HG02763 (cell line): Measurements from ENCODE around the gene ZFYVE19.

ENCODE experiments used
- ATAC-seq: cut with Tn5 transposase; IDR thresholded peaks from one replicate; pipeline ENCODE4 v1.9.1; 2021; ENCODE audit warnings: mild to moderate bottlenecking, moderate library complexity; ENCODE audit not compliant: unreplicated experiment

The ZFYVE19 gene

GRCh38 chr15:40807028-40807887 lies at the start of gene ZFYVE19, which contains the start of gene DNAJC17:
Gene ZFYVE19, plus strand, starts transcription at chr15:40807089. Its CDS starts 501 bp downstream, at chr15:40807590.
Gene DNAJC17, minus strand, starts transcription at chr15:40807473. Its CDS starts 27 bp downstream, at chr15:40807446.
- ATAC-seq = peak; percentile 94

GRCh38 chr15:40759961-40760360 lies 46.9 kb upstream of the ZFYVE19 start:
- no peak for ATAC-seq

- no peak for ATAC-seq
These were observed 43.7 kb upstream of the ZFYVE19 start for GRCh38 chr15:40762919-40763800.

DNA sequence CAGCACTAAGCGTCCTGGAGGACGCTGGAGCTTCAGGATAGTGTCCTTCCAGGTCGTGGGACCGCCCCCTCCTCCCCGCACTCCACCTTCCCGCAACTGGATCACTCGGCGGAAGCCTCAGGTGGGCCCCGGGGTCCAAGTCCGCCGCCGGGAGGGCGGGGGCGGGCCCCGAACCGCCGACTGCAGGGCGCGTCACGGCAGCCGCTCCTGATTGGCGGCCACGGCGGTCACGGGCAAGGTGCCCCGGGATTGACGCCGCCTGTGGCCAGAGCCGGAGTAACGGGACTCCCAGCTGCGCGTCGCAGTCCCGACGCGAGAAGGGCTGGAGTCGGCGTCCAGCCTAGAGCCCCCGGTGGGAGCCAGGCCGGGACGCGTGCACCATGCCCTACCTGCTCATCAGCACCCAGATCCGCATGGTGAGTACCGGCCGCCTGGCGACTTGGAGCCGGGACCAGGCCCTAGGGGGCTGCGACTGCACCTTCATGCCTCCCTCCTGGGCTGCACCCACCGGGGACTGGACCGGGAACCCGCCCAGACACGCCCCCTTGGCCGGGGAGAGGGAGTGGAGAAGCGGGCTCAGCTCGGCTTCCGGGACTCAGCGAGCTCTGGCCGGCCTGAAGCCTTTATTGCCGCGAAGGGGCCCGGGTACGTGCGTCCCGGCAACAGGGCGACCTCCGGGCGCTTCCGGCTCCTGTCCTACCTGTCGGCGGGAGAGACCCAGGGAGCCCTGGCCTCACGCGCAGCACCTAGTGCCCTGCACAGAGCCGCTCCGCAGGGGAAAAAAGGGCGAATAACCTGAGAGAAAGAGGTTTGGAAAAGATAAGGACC lies 42.9 kb upstream of the ZFYVE19 start, which contains the start of gene GCHFR:
Gene GCHFR (plus strand): TSS at position 268 of the 828 bp plus-strand sequence. CDS start 113 bp downstream, at position 381.
- peak; percentile 43 for ATAC-seq

- ATAC-seq = no peak
These were observed 42.2 kb upstream of the ZFYVE19 start for GRCh38 chr15:40764629-40765103.

DNA sequence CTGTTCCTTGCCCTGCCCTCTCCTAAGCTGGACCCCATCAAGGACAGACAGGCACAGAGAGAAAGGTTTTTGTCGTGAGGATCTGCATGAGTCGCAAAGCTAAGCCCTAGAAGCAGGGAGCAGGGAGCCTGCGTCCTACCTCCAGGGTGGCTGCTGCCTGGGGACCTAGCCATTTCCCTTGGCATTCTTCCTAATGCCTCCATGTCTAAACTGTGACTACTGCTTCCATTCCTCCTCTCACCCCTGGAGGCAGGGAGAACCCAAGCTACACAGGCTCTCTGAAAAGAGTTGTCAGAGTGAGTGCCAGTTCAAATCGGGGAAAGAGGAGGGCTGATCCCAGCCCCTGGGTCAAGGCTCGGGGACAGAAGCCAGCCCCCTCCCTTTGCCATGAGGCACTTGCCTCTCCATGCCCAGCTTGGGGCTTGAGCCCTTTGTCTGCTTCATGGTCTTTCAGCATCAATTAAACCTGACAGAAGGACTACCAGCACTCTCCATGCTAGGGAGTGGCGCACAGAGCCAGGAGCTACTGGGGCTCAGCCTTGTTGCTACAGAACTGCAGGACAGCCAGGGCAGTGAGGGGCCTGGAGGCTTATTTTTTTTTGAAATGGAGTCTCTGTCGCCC lies 40.6 kb upstream of the ZFYVE19 start:
- ATAC-seq = no peak

- ATAC-seq = no peak
These were observed 39.7 kb upstream of the ZFYVE19 start for GRCh38 chr15:40766906-40767837.

DNA sequence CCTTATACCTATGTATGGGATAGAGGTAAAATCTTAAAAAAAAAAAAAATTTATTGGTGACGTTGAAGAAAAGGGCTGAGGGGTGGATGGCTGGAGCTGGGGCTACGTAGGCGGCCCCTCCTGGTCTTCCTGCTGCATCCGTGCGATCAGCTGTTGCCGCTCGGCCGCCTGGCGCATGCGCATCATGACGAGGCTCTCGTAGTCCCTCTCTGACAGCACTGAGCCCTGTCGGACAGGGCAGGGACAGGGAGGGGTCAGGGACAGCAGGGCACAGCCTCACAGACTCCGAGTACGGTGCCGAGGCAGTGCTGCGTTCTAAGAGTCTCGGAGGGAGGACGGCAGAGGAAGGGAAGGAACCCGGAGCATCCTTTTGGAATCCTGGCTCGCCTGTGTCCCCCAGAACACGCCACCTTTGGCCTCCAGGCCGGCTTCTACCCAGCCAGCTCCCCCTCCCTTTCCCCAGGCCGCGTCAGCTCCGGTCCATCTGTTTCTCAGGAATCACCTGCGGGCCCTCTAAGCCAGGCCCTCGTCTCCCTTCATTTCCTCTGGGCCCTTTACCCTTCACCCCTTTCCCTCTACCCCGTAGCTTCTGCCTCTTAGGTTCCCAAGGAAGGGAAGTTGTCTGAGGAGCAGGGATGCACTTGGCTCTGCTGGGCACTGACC lies 38.9 kb upstream of the ZFYVE19 start:
- no peak for ATAC-seq

- ATAC-seq = no peak
These were observed 38.2 kb upstream of the ZFYVE19 start for GRCh38 chr15:40768521-40769273.

DNA sequence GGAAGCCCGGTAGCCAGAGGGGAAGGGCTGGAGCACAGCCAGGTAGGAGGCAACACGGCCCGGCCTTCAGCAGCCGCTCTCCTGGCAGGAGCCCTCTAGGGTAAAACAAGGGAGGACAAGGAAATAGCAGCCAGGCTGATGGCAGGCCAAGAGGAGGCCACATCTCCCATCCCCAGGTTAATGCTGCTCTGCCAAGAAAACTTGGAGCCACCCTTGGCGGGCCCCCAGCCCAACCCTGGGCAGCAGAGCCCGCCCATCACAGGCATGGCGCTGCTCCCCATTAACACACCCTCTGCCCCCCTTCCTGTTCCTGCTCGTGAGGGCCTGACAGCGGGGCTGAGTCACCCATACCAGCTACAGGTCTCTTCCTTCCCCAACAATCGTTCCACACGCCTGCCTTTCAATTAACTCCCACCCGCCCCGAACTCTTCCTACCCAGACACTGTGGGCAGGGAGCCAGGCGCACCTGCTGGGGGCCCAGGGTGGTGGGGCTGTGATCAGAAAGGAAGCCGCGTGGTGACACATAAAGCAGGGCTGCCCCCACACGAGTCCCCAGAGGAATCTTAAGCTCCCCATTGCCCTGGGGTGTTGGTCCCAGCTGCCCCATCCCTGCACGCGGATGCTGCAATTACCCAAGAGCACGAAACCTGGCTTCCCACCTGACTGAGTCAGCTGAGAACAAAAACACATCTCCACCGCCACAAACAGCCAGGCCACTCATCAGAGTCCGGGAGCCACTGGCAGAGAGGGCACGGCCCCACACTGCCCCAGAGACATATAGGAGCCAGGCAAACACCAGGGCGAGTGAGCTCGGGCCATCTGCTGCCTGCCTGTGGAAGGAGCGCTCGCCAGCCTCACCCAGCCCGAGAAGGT lies 37.4 kb upstream of the ZFYVE19 start, which contains the start of gene C15orf62:
Gene C15orf62 (plus strand): TSS at position 707 of the 873 bp plus-strand sequence. CDS start 516 bp downstream, outside the sequence.
- peak; percentile 40 for ATAC-seq

DNA sequence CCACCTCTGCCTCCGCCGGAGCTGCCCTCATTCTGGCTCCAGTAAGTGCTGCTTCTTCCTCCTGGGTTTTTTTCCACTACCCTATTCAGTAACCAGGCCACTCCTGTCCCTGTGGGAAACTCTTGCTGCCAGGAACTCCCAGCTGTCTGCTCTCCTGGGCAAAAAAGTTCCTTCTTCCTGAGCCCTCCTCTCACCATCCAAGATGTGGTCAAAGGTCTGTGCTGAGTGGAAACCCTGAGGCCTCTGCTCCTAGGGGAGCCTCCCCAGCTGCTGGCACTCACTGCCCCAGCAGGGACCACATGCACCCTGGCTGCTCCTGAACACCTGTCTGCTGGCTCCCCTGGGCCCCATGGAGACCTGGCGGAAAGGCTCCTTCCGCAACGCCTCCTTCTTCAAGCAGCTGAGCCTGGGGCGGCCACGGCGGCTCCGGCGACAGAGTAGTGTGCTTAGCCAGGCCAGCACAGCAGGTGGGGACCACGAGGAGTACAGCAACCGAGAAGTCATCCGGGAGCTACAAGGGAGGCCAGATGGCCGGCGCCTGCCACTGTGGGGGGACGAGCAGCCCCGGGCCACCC lies 36.7 kb upstream of the ZFYVE19 start:
- no peak for ATAC-seq

DNA sequence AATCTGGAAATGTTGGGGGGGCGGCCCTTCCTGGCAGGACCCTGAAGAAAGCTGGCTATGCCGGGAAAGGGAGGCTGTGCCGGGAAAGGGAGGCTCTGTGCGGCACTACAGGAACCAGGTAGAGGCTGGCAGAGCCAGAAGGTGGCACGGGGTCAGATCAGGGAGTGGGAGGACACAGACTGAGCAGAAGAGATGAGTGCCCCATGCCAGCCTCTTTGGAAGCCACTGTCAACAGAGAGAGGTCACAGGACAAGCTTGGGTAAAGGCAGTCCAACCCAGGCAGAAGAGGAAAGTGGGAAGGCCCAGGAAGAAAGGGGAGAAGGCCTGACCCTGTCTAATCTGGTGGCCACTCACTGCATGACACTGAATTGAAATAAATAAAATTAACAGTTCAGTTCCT lies 35.6 kb upstream of the ZFYVE19 start:
- no peak for ATAC-seq

DNA sequence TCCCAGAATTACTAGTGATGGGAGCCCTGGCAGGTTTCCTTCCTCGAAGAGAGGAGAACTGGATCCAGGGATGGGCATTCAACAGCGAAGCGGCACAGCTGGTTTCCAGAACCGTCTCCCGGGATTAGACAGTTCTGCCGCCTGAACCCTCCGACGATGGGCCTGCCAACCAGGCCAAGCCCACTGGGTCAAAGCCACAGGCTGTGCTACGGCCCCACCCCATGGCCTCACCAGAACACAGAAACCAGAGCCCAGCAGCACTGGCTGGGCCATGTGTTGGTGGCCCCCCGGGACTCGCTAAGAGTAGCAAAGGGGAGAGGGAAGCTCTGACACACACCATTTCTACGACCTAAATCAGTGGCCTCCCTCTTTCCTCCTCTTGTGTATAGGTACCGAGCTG lies 34.9 kb upstream of the ZFYVE19 start:
- ATAC-seq = no peak

- ATAC-seq = no peak
These were observed 33.4 kb upstream of the ZFYVE19 start for GRCh38 chr15:40773496-40773895.

- no peak for ATAC-seq
These were observed 33.0 kb upstream of the ZFYVE19 start for GRCh38 chr15:40773902-40774301.

DNA sequence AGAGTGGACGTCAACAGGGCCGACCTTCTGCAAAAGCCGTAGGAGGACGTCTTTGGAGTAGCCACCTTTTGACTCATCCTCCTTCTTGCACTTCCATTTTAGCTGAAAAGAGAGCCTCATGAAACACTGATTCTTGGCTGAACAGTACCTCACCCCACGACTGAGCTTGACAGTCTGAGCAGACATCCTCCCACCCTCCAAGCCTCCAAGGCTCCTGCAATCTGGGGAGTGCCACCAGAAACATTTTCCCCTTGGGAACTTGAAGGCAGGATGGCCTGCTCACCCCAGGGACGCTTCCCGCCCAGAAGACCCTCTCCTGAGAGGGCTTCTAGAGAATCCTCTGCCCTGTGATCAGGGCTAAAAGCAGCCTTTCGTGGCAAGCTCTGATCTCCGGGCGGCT lies 31.9 kb upstream of the ZFYVE19 start:
- no peak for ATAC-seq
